Measurements from ENCODE around the gene ADGRL3. TPM values are rescaled to one million over a fixed set of nuclear protein-coding genes. Genes with fewer than 3 reads are reported as not detected.

ADGRL3 gene
- total RNA-seq, 2 experiments from 2014 or later, result not detected

DNA sequence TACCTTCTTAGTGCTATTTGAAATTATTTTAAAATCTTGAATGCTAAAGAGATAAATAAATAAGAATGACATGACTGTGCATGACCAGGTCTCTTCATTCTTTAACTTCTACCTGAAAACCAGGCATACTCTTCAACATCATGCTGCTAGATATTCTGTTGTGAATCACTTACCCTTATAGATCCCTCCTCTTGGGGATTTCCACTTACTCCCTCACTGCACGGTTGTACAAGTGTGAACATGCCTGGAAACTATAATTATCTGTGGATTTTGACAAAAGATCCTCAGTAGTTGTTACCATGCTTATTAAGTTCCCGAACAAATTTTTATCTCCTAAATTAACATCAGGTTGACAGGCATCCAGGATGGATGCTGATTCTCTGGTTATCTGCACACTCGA lies 54.3 kb downstream of the ADGRL3 start:
- no peak for ATAC-seq
- intact Hi-C loops (cut with micrococcal nuclease), result no loop called here

DNA sequence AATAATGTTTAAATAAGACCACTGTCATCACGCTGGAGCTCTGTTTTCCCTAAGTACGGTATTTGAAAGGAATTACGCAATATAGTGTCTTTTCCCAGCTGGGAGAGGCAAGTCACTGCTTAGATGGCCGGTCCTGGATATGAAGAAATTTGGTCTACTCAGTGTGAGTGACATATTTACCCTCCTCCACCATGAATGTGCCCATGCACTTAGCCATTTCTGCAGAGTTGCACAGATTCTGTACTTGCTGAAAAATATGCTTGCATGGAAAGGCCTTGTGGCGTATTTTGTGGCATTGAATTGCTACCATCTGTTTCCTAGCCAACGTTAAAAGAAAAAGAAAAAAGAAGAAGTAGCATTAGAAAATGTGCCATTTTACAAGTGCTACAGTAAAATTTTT lies 73.1 kb downstream of the ADGRL3 start:
- CTCF ChIA-PET, result no interaction called here
- H3K4me1 Mint-ChIP-seq (ENCODE audit: low read depth), result no peaks in the 10 kb centered on the region
- intact Hi-C loops (cut with micrococcal nuclease), result no loop called here

More for the DNA sequence above, 54.3 kb downstream of the ADGRL3 start:
- ChIA-PET CTCF (no interaction called here), POLR2A (no interaction called here)
- H3K36me3 Mint-ChIP-seq (ENCODE audit: low read depth), result no peaks in the 10 kb centered on the region
- H3K27ac Mint-ChIP-seq, result no peak overlapping the region
- H3K4me3 Mint-ChIP-seq, result no peak overlapping the region
- no peaks in the 10 kb centered on the region for H3K9me3 Mint-ChIP-seq
- H3K4me1 Mint-ChIP-seq (ENCODE audit: low read depth), result no peaks in the 10 kb centered on the region
- H3K27me3 Mint-ChIP-seq, result no peaks in the 10 kb centered on the region
- no peak for DNase-seq
- TF ChIP-seq, protein P1, sequence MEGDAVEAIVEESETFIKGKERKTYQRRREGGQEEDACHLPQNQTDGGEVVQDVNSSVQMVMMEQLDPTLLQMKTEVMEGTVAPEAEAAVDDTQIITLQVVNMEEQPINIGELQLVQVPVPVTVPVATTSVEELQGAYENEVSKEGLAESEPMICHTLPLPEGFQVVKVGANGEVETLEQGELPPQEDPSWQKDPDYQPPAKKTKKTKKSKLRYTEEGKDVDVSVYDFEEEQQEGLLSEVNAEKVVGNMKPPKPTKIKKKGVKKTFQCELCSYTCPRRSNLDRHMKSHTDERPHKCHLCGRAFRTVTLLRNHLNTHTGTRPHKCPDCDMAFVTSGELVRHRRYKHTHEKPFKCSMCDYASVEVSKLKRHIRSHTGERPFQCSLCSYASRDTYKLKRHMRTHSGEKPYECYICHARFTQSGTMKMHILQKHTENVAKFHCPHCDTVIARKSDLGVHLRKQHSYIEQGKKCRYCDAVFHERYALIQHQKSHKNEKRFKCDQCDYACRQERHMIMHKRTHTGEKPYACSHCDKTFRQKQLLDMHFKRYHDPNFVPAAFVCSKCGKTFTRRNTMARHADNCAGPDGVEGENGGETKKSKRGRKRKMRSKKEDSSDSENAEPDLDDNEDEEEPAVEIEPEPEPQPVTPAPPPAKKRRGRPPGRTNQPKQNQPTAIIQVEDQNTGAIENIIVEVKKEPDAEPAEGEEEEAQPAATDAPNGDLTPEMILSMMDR (IDR thresholded peaks at IDR 0.05), result no peak

DNA sequence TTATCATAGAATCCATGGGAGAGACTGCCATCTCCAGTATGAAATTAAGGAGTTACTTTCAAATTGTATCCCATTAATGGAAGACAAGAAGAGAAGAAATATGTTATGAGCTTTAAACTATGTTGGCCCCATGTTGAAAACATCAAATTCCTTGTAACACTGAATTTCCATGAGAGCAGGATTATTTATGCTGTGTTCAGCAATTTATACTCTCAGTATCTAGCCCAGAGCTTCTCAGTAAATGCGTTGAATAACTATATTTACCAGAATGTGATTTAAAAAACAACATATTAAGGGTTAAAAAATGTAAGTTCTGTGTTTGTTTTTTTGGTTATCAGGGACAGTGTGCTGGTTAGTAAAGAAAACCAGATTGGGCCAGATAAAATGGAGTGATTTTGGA lies 74.2 kb downstream of the ADGRL3 start:
- no peaks in the 10 kb centered on the region for H3K4me1 Mint-ChIP-seq (ENCODE audit: low read depth)

More for the DNA sequence above, 73.1 kb downstream of the ADGRL3 start:
- DNase-seq (no peak), ATAC-seq (no peak)
- TF ChIP-seq, protein P1 (IDR thresholded peaks at IDR 0.05), result no peak
- H3K27ac Mint-ChIP-seq, result no peak overlapping the region
- POLR2A ChIA-PET, result no interaction called here
- no peaks in the 10 kb centered on the region for H3K36me3 Mint-ChIP-seq (ENCODE audit: low read depth)
- no peak overlapping the region for H3K4me3 Mint-ChIP-seq
- no peaks in the 10 kb centered on the region for H3K27me3 Mint-ChIP-seq
- H3K9me3 Mint-ChIP-seq, result no peaks in the 10 kb centered on the region

DNA sequence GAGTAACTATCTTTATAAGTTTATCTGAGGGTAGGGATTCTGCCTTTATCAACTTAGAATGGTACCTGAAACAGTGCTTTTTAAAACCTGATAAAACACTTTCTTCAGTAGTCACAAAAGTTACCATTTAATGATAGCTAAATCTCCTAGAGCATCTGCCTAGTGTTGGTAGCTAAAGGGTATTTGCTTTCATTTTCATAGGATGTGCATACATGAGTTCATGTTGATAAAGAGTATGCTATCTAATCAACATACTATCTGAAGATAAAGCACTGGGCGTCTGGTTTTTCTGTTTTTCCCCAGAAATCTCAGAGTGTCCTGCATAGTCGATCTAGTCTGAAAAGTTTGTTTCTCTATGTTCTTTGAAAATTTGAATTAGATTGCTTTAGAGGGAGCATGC lies 75.1 kb downstream of the ADGRL3 start:
- no peak for DNase-seq
- intact Hi-C loops (cut with micrococcal nuclease), result no loop called here
- Mint-ChIP-seq H3K27me3 (no peaks in the 10 kb centered on the region), H3K27ac (no peak overlapping the region), H3K4me1 (ENCODE audit: low read depth) (no peaks in the 10 kb centered on the region), H3K4me3 (no peak overlapping the region), H3K36me3 (ENCODE audit: low read depth) (no peaks in the 10 kb centered on the region), H3K9me3 (peaks cover 1% of the 10 kb centered on the region)
- ChIA-PET POLR2A (no interaction called here), CTCF (no interaction called here)
- TF ChIP-seq, protein P1 (IDR thresholded peaks at IDR 0.05), result no peak
- ATAC-seq, result no peak

More for the DNA sequence above, 74.2 kb downstream of the ADGRL3 start:
- ChIA-PET CTCF (no interaction called here), POLR2A (no interaction called here)
- DNase-seq (no peak), ATAC-seq (no peak)
- Mint-ChIP-seq H3K36me3 (ENCODE audit: low read depth) (no peaks in the 10 kb centered on the region), H3K4me3 (no peak overlapping the region), H3K27ac (no peak overlapping the region), H3K27me3 (no peaks in the 10 kb centered on the region), H3K9me3 (peaks cover 1% of the 10 kb centered on the region)
- TF ChIP-seq, protein P1 (IDR thresholded peaks at IDR 0.05), result no peak
- intact Hi-C loops (cut with micrococcal nuclease), result no loop called here

DNA sequence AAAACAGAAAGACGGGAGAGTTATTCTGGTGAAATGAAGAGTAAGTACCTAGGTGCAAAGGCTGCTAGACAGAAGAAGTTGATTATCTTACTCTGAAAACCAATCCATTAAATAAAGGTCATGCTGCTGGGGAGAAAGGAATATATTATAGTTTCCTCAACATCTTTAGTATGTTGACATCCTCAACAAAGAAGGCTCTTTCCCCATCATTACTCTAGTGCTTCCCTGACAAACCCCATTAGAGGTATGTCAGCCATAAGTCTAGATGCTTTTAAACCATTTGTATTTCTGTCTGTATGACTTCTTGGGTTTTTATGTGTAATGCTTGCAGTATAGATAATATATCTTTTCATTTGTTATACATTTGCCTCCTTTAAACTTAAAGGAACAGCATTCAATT lies 75.9 kb downstream of the ADGRL3 start:
- ChIA-PET CTCF (no interaction called here), POLR2A (no interaction called here)
- ATAC-seq, result no peak
- intact Hi-C loops (cut with micrococcal nuclease), result no loop called here
- TF ChIP-seq, protein P1 (IDR thresholded peaks at IDR 0.05), result no peak
- peaks cover 1% of the 10 kb centered on the region for H3K9me3 Mint-ChIP-seq
- no peaks in the 10 kb centered on the region for H3K27me3 Mint-ChIP-seq
- DNase-seq, result no peak
- H3K4me3 Mint-ChIP-seq, result no peak overlapping the region
- no peak overlapping the region for H3K27ac Mint-ChIP-seq
- H3K36me3 Mint-ChIP-seq (ENCODE audit: low read depth), result no peaks in the 10 kb centered on the region
- H3K4me1 Mint-ChIP-seq (ENCODE audit: low read depth), result no peaks in the 10 kb centered on the region
